ENCODE measurements around the gene RGS14.
"Not testable (repeated sequence)": the region's sequence is repeated elsewhere in the genome, so short reads cannot be mapped to it uniquely, and the experiment has no call there.

RGS14 gene

DNA sequence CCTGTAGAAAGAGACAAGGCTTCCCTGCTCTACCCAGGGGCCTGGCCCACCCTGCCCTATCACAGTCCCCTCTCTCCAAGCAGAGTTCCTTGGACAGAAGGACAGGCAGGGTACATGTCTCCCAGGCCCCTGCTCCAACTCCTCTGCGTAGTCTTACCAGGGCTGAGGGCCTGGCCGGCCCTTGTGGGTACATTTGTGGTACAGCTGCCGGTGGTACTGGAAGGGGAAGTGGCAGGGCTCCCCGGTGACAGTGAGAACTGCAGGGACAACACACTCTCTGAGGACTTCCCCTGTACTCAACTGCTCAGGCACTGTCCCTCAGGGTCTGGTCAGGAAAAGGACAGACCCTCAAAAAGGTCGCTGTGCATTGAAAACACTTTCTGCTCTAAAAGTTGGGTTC, 48.1 kb downstream of the RGS14 start:
- DNase-seq = no peak

DNA sequence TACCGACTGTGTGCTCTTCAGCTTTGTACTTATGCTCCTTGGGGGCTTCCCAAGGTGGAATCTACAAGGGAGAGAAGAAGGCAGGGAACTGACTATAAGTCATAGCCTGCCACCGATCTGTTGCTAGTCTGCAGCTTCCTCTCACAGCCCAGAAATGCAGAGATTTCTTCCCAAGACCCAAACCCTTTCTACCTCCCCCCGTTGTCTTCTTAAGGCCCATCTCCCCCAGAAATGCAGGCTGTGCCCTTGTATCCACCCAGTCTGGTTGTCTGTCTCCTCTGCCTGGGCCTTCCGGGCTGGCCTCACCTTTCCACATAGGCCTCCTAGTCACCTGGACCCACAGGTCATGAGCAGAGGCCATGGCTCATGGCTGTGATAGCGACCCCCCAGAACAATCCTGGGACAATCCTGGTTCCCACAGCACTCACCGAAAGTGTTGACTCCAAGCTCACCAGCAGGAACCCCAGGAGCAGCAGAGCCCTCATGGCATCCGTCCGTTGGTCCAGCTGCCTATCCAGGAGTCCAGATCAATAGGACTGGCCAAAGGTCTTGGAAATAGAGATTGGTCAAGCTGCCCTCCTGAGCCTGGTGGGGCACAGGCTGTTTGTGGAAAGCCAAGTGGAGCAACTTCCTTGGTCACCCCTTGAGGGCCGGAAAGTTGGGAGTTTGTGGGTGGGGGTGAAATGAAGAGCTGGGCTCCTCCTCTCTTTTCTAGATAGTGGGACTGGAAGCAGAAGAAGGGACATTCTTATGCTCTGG, 51.5 kb downstream of the RGS14 start, which contains the start of gene F12:
TSS of gene F12 (minus strand) at position 522 of the 759 bp plus-strand sequence. CDS start at position 485, 37 bp downstream.
- no peak for DNase-seq

GRCh38 chr5:177410575-177410974, 52.9 kb downstream of the RGS14 start:
- DNase-seq = no peak

GRCh38 chr5:177412603-177413233, 55.0 kb downstream of the RGS14 start:
- peak in 1 of 4 experiments; percentile 23 for DNase-seq

GRCh38 chr5:177414481-177414880, 56.8 kb downstream of the RGS14 start:
- DNase-seq = no peak

GRCh38 chr5:177417081-177417480, 59.4 kb downstream of the RGS14 start:
- DNase-seq = not testable (repeated sequence)

- DNase-seq = no peak
Observed at GRCh38 chr5:177419046-177419445, 61.3 kb downstream of the RGS14 start.

DNA sequence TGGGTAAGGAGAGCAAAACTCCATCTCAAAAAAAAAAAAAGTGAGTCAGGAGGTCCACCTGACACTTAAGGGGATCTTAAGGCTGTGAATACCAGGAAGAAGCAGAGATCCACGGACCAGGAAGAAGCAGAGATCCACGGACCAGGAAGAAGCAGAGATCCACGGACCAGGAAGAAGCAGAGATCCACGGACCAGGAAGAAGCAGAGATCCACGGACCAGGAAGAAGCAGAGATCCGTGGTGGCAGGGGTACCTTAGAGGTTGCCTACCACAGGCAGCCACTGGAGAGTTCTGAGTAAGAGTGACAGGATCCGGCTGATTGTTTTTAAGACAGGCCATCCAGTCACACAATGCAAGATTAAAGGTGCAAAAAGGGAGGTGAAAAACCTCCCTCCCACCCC, 62.7 kb downstream of the RGS14 start:
- DNase-seq = not testable (repeated sequence)

DNA sequence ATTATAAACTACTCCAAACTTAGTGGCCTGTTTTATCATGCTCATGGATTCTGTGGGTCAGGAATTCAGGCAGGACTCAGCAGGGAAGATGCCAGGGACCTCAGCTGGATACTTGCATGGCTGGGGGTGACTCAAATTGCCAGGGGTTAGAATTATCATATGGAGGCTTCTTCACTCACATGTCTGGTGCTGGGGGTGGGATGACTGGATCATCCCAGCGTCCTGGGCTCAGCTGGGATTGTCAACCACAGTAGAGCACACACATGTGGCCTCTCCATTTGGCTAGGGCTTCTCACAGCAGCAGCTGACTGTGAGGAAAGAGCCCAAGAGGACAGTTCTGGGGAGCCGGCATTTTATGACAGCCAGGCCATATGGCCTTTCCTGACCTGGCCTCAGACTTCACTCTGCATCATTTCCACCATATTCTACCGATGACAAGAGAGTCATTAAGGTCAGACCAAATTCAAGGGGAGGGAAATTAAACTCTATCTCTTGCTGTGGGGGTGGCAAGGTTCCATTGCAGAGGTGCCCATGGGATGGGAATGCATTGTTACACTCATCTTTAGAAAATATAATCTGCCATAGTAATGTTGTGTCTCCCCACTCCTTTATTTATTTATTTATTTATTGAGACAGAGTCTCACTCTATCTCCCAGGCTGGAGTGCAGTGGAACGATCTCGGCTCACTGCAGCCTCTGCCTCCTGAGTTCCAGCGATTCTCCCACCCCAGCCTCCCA, 63.5 kb downstream of the RGS14 start:
- no peak for DNase-seq
